ENCODE measurements around the gene ZEB1. TPM values are rescaled to one million over a fixed set of nuclear protein-coding genes. Genes with fewer than 3 reads are reported as not detected.

Gene ZEB1
- total RNA-seq, 2 donors from 2014 or later, result 0.84 TPM

- Histone ChIP-seq H3K4me1 (ENCODE audit: control insufficient read depth, insufficient read depth, low read length) (no peaks in the 10 kb centered on the region), H3K27ac (ENCODE audit: low read depth, low read length) (no peak overlapping the region), H3K36me3 (ENCODE audit: control insufficient read depth, insufficient read depth, low read length) (no peaks in the 10 kb centered on the region), H3K9me3 (ENCODE audit: control insufficient read depth, low read length) (no peaks in the 10 kb centered on the region), H3K4me3 (ENCODE audit: low read length) (no peak overlapping the region), H3K9ac (ENCODE audit: extremely low read depth, low read length, poor library complexity, severe bottlenecking) (no peak overlapping the region), H3K27me3 (ENCODE audit: control insufficient read depth, insufficient read depth, low read length, poor library complexity, severe bottlenecking) (no peaks in the 10 kb centered on the region)
- Mint-ChIP-seq H3K9me3 (no peaks in the 10 kb centered on the region), H3K4me3 (no peak overlapping the region), H3K27ac (no peak overlapping the region), H3K4me1 (peaks cover 5% of the 10 kb centered on the region), H3K36me3 (ENCODE audit: low read depth) (no peaks in the 10 kb centered on the region), H3K27me3 (ENCODE audit: insufficient read depth) (no peaks in the 10 kb centered on the region)
- TF ChIP-seq CTCF (conservative IDR thresholded peaks at IDR 0.05), result no peak
- WGBS, 2 experiments (ENCODE audit: insufficient coverage in 1 of 2, insufficient read length in 1 of 2), result 94 to 95% methylated on average over 4 of the region's 4 CpGs
- DNase-seq, result no peak
Observed at GRCh38 chr10:31520986-31521831, 202.2 kb downstream of the ZEB1 start.

GRCh38 chr10:31522820-31523219 is 203.8 kb downstream of the ZEB1 start:
- TF ChIP-seq CTCF (conservative IDR thresholded peaks at IDR 0.05), result no peak
- H3K4me3 Mint-ChIP-seq, result no peak overlapping the region
- H3K4me1 ChIP-seq (ENCODE audit: control insufficient read depth, insufficient read depth, low read length), result no peaks in the 10 kb centered on the region
- no peaks in the 10 kb centered on the region for H3K27me3 ChIP-seq (ENCODE audit: control insufficient read depth, insufficient read depth, low read length, poor library complexity, severe bottlenecking)
- H3K27ac Mint-ChIP-seq, result no peak overlapping the region
- no peaks in the 10 kb centered on the region for H3K36me3 ChIP-seq (ENCODE audit: control insufficient read depth, insufficient read depth, low read length)
- no peak overlapping the region for H3K27ac ChIP-seq (ENCODE audit: low read depth, low read length)
- no peak overlapping the region for H3K9ac ChIP-seq (ENCODE audit: extremely low read depth, low read length, poor library complexity, severe bottlenecking)
- peaks cover 11% of the 10 kb centered on the region for H3K4me1 Mint-ChIP-seq
- H3K9me3 ChIP-seq (ENCODE audit: control insufficient read depth, low read length), result no peaks in the 10 kb centered on the region
- DNase-seq, result no peak
- H3K36me3 Mint-ChIP-seq (ENCODE audit: low read depth), result no peaks in the 10 kb centered on the region
- 92 to 94% methylated on average over 3 to 4 of the region's 4 CpGs for WGBS, 2 experiments (ENCODE audit: insufficient coverage in 1 of 2, insufficient read length in 1 of 2)
- H3K4me3 ChIP-seq (ENCODE audit: low read length), result no peak overlapping the region
- H3K9me3 Mint-ChIP-seq, result no peaks in the 10 kb centered on the region
- no peaks in the 10 kb centered on the region for H3K27me3 Mint-ChIP-seq (ENCODE audit: insufficient read depth)

GRCh38 chr10:31524460-31524859 is 205.4 kb downstream of the ZEB1 start:
- Histone ChIP-seq H3K27ac (ENCODE audit: low read depth, low read length) (no peak overlapping the region), H3K4me1 (ENCODE audit: control insufficient read depth, insufficient read depth, low read length) (no peaks in the 10 kb centered on the region), H3K9ac (ENCODE audit: extremely low read depth, low read length, poor library complexity, severe bottlenecking) (no peak overlapping the region), H3K4me3 (ENCODE audit: low read length) (no peak overlapping the region), H3K9me3 (ENCODE audit: control insufficient read depth, low read length) (no peaks in the 10 kb centered on the region), H3K27me3 (ENCODE audit: control insufficient read depth, insufficient read depth, low read length, poor library complexity, severe bottlenecking) (no peaks in the 10 kb centered on the region), H3K36me3 (ENCODE audit: control insufficient read depth, insufficient read depth, low read length) (no peaks in the 10 kb centered on the region)
- WGBS, 2 experiments (ENCODE audit: insufficient coverage in 1 of 2, insufficient read length in 1 of 2), result 94 to 95% methylated on average over 3 of the region's 4 CpGs
- H3K4me3 Mint-ChIP-seq, result no peak overlapping the region
- no peaks in the 10 kb centered on the region for H3K27me3 Mint-ChIP-seq (ENCODE audit: insufficient read depth)
- no peaks in the 10 kb centered on the region for H3K9me3 Mint-ChIP-seq
- H3K4me1 Mint-ChIP-seq, result peaks cover 11% of the 10 kb centered on the region
- no peak overlapping the region for H3K27ac Mint-ChIP-seq
- DNase-seq, result no peak
- no peaks in the 10 kb centered on the region for H3K36me3 Mint-ChIP-seq (ENCODE audit: low read depth)
- TF ChIP-seq CTCF (conservative IDR thresholded peaks at IDR 0.05), result no peak

All from endodermal cell (in vitro differentiated cells).